K562 treated with DMSO at 1 percent for 4 hours (cell line): Measurements from ENCODE around the gene THTPA. TPM values are rescaled to one million over a fixed set of nuclear protein-coding genes. Genes with fewer than 3 reads are reported as not detected.

ENCODE experiments used
- total RNA-seq: library from RNA; unstranded; fragments of 300-600 nt; gene quantifications from 2 replicates; pipeline ENCODE4 v1.2.3, GENCODE V29; 2022; ENCODE audit not compliant: insufficient read depth

Gene THTPA
- total RNA-seq = 0.98 and 3.0 TPM in 2 replicates

GRCh38 chr14:23555882-23556699, at the start of gene THTPA:
THTPA (plus strand) TSS chr14:23556271; CDS start chr14:23556758, 487 bp downstream.

GRCh38 chr14:23551266-23552028, 4.6 kb upstream of the THTPA start, which contains the start of gene ZFHX2:
ZFHX2 (minus strand) TSS chr14:23551765; CDS start chr14:23535325, 16,440 bp downstream.

GRCh38 chr14:23567186-23568020, 11.3 kb downstream of the THTPA start, which contains the start of gene AP1G2:
AP1G2 (minus strand) TSS chr14:23567791; CDS start chr14:23567314, 477 bp downstream.

GRCh38 chr14:23578560-23579310, 22.7 kb downstream of the THTPA start, which contains the start of gene JPH4:
JPH4 (minus strand) TSS chr14:23578790; CDS start chr14:23577453, 1,337 bp downstream.

Other genes starting within 250 kb of the THTPA start
- gene BCL2L2, start 249.4 kb upstream of the THTPA start, total RNA-seq = 13.9 and 16.1 TPM in 2 replicates
- 110 and 120 TPM in 2 replicates for gene PABPN1, start 234.8 kb upstream of the THTPA start, total RNA-seq
- gene SLC22A17, start 203.4 kb upstream of the THTPA start, total RNA-seq = not detected in 2 replicates
- gene EFS, start 191.1 kb upstream of the THTPA start, total RNA-seq = not detected in 2 replicates
- gene IL25, start 183.5 kb upstream of the THTPA start, total RNA-seq = not detected in 2 replicates
- not detected in 2 replicates for gene CMTM5, start 179.2 kb upstream of the THTPA start, total RNA-seq
- gene MYH6, start 148.0 kb upstream of the THTPA start, total RNA-seq = not detected in 2 replicates
- not detected in 2 replicates for gene MYH7, start 120.6 kb upstream of the THTPA start, total RNA-seq
- 28.6 and 32.2 TPM in 2 replicates for gene NGDN, start 86.6 kb upstream of the THTPA start, total RNA-seq
- 0.06 TPM in 1 of 2 replicates, not detected in the other for gene ZFHX2, start 4.5 kb upstream of the THTPA start, total RNA-seq
- 27.4 and 32.2 TPM in 2 replicates for gene AP1G2, start 11.5 kb downstream of the THTPA start, total RNA-seq
- not detected in 2 replicates for gene JPH4, start 22.5 kb downstream of the THTPA start, total RNA-seq
- 44.4 and 66.8 TPM in 2 replicates for gene DHRS2, start 80.1 kb downstream of the THTPA start, total RNA-seq